RWPE1 (cell line): Measurements from ENCODE around the gene SLC16A4.
A peak's percentile ranks its signal among the peaks of the same experiment; 100 is the strongest.

Experiments used
- CTCF ChIA-PET: fragments of 350-600 bp; sonication (Branson Sonifier 250); formaldehyde crosslinking; extraction: SDS; loops from one replicate; lab custom pipeline; 2021; lab: Yijun Ruan, JAX
- POLR2A ChIA-PET: fragments of 400-600 bp; formaldehyde crosslinking; extraction: SDS; loops from one replicate; lab custom pipeline; 2020; ENCODE audit warnings: antibody characterized with exemption; ENCODE audit not compliant: low non-redundant PET; lab: Yijun Ruan, JAX
- DNase-seq: peaks from one replicate; pipeline ENCODE4 v3.0.0; 2012; ENCODE audit warnings: low spot score
- H3K27ac ChIP-seq: fragments of 450-650 bp; 2 replicates; pipeline ENCODE4 v1.5.1; 2017
- CTCF ChIP-seq: fragments of 450-650 bp; conservative IDR thresholded peaks from 2 replicates; pipeline ENCODE4 v1.5.1; 2017; ENCODE audit warnings: low read depth, mild to moderate bottlenecking

SLC16A4 gene

DNA sequence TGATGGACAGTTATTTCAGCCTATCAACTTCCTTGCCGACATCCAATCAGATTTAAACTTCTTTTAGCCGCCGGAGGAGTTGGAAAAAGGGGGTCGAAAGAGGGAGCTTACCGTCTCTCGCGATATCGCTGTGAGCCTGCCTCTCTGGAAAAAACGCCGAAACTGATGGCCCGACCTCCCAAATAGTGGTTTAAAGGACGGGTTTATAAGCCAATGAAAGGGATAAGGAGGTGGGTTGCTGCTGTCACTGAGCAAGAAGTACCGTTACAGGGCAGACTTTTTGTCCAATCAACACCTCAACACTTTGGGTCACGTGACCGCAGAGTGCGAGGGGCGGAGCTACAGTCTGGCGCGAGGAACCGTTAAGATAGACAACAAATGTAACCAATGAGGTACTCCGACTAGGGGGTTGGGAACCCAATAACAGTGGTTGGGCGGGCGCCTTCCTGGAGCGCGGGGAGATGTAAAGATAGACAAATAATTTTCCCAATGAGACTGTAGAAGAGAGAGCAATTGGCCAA, 51.9 kb downstream of the SLC16A4 start, which contains the start of gene RBM15:
Gene RBM15 (plus strand): TSS at position 492 of the 521 bp plus-strand sequence. CDS start 29 bp downstream, at position 521.
- POLR2A ChIA-PET = interaction anchor here (0.9 to 1.1 kb wide), 3 partner anchors 13 to 246 kb away, joined by 3 to 5 read pairs (median 4); no protein-coding TSS in a partner anchor
- DNase-seq = peak; percentile 99
- CTCF ChIA-PET = interaction anchor here (0.6 to 1.7 kb wide), 6 partner anchors 10 to 158 kb away, joined by 3 to 6 read pairs (median 3); no protein-coding TSS in a partner anchor
- peak within 1 kb of the TSS; percentile 99 for H3K27ac ChIP-seq
- TF ChIP-seq CTCF = no peak

DNA sequence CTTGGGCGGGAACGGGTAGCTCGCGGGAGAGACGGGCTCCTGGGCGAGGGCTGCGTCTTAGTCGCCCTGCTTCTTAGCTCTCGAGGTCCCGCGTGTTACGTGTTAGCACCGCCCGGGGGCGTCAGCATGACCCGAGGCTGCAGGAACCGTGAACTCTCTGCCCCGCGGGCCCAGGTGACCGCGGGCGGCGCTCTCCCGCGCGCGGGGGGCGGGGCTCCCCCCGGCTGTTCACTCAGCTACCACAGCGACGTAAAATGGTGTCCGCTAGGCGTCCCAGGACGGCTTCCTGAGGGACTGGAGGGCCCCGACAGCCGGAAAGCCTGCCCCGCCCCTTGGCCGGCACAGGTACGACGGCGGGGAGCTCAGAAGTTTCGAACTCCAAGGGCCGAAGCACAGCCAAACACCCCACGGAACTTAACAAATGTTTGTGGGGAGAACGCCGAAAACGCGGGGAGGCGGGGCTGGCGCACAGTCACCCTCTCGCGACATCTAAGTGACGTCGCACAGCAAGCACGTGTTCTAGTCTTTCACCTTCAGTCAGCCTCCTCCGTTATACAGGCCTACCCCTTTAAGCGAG, 52.4 kb downstream of the SLC16A4 start:
- DNase-seq = peak; percentile 99
- POLR2A ChIA-PET = interaction anchor here (0.9 to 1.1 kb wide), 3 partner anchors 13 to 246 kb away, joined by 3 to 5 read pairs (median 4); no protein-coding TSS in a partner anchor
- peak; percentile 57 for TF ChIP-seq CTCF
- CTCF ChIA-PET = interaction anchor here (0.6 to 1.7 kb wide), 9 partner anchors 11 to 855 kb away, joined by 3 to 6 read pairs (median 3); no protein-coding TSS in a partner anchor
- H3K27ac ChIP-seq = peak overlapping the region; percentile 99

GRCh38 chr1:110337704-110338308, 53.0 kb downstream of the SLC16A4 start:
- peak; percentile 22 for DNase-seq
- POLR2A ChIA-PET = interaction anchor here (1.1 kb wide), 1 partner anchor 245 kb away, joined by 5 read pairs; no protein-coding TSS in a partner anchor
- CTCF ChIA-PET = interaction anchor here (0.6 to 1.2 kb wide), 6 partner anchors 11 to 855 kb away, joined by 3 to 7 read pairs (median 3); no protein-coding TSS in a partner anchor
- peak overlapping the region; percentile 99 for H3K27ac ChIP-seq
- TF ChIP-seq CTCF = no peak

DNA sequence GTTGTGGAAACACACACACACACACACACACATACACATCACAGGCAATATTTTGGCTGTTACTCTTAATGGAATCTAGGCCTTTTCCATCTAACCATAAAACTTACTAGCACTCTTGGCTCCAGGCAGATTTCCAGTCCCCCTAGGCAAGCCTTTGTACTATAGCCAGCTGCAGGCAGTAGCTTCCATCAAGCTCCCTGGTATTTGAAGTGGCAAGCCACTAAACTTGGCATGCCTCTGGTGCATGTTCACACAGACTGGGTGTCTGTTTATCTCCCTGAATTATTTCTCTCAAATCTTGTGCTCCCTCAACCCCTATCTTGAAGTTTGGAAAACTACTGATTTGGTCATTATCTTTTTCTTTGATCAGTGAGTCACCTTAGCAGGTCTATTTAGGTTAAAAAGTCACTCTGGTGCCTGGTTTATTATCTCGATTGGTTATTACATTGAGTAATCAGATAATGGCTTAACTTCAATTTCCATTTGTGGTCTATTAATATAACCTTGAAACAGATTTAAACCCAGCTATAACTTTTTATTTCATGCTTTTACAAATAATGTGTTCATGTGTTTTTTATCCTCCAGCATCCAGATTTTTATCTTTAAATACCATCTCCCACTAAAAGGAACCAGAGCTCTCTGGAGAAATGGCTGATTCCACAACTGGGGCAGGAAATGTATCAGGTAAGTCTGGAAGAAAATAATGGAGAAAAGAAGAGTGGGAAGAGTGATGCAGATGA, 54.4 kb downstream of the SLC16A4 start:
- ChIA-PET CTCF (interaction anchor here (0.6 to 1.0 kb wide), 4 partner anchors 24 to 1352 kb away, joined by 4 to 8 read pairs (median 4); no protein-coding TSS in a partner anchor), POLR2A (interaction anchor here (0.7 kb wide), 1 partner anchor 120 kb away, joined by 4 read pairs; no protein-coding TSS in a partner anchor)
- DNase-seq = no peak
- H3K27ac ChIP-seq = no peak overlapping the region
- TF ChIP-seq CTCF = no peak

- POLR2A ChIA-PET = no interaction called here
Measured at GRCh38 chr1:110335265-110335664, 55.6 kb downstream of the SLC16A4 start.

More at GRCh38 chr1:110335265-110335664, 55.6 kb downstream of the SLC16A4 start:
- no peak overlapping the region for H3K27ac ChIP-seq
- no peak for TF ChIP-seq CTCF
- CTCF ChIA-PET = interaction anchor here (0.7 to 1.0 kb wide), 2 partner anchors 17 to 125 kb away, joined by 3 to 4 read pairs; no protein-coding TSS in a partner anchor
- no peak for DNase-seq
